Measurements from ENCODE around the gene MAP3K7.

DNA sequence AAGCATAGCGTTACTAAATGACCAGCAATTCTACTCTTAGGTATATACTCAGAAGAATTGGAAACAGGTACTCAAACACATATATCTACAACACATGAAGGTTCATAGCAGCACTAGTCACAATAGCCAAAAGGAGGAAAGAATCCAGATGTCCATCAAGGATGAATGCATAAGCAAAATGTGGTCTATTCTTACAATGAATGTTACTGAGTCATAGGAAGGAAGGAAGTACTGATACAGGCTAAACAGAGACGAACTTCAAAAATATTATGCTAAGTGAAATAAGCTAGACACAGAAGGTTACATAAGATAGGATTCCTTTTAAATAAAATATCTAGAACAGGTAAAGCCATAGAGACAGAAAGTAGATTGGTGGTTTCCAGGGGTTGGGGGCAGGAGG lies 93.5 kb downstream of the MAP3K7 start:
- TF ChIP-seq, protein P1, sequence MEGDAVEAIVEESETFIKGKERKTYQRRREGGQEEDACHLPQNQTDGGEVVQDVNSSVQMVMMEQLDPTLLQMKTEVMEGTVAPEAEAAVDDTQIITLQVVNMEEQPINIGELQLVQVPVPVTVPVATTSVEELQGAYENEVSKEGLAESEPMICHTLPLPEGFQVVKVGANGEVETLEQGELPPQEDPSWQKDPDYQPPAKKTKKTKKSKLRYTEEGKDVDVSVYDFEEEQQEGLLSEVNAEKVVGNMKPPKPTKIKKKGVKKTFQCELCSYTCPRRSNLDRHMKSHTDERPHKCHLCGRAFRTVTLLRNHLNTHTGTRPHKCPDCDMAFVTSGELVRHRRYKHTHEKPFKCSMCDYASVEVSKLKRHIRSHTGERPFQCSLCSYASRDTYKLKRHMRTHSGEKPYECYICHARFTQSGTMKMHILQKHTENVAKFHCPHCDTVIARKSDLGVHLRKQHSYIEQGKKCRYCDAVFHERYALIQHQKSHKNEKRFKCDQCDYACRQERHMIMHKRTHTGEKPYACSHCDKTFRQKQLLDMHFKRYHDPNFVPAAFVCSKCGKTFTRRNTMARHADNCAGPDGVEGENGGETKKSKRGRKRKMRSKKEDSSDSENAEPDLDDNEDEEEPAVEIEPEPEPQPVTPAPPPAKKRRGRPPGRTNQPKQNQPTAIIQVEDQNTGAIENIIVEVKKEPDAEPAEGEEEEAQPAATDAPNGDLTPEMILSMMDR (IDR thresholded peaks at IDR 0.05; ENCODE audit: borderline replicate concordance, extremely low read depth, low read length, poor library complexity, severe bottlenecking): no peak
- TF ChIP-seq EZH2 (IDR thresholded peaks at IDR 0.05; ENCODE audit: borderline replicate concordance, low read depth, low read length, severe bottlenecking): no peak

Measured in DND-41 (cell line).